Ectodermal cell (in vitro differentiated cells): ENCODE results near the gene CBLL1.

ENCODE experiments used
- H3K27ac ChIP-seq: 2 replicates; pipeline ENCODE4 v1.7.0; 2013; ENCODE audit warnings: mild to moderate bottlenecking, low read depth, low read length; ENCODE audit not compliant: insufficient read depth, poor library complexity, severe bottlenecking
- H3K27me3 ChIP-seq: 2 replicates; pipeline ENCODE4 v1.7.0; 2013; ENCODE audit warnings: mild to moderate bottlenecking, low read length; ENCODE audit not compliant: insufficient read depth, control insufficient read depth, poor library complexity, severe bottlenecking
- H3K36me3 ChIP-seq: one replicate; pipeline ENCODE4 v1.7.0; 2013; ENCODE audit warnings: low read length; ENCODE audit not compliant: control insufficient read depth, insufficient read depth
- H3K4me1 ChIP-seq: one replicate; pipeline ENCODE4 v1.7.0; 2013; ENCODE audit warnings: low read length; ENCODE audit not compliant: control insufficient read depth, insufficient read depth
- H3K4me3 ChIP-seq: 2 replicates; pipeline ENCODE4 v1.7.0; 2013; ENCODE audit warnings: low read depth, low read length, control low read depth; ENCODE audit not compliant: insufficient read depth
- H3K9me3 ChIP-seq: 2 replicates; pipeline ENCODE4 v1.7.0; 2013; ENCODE audit warnings: mild to moderate bottlenecking, low read length, moderate library complexity; ENCODE audit not compliant: control insufficient read depth
- WGBS, 2 experiments: methylation state at CpG; one replicate each; pipeline ENCODE4 v1.1.7; 2013; ENCODE audit warnings: missing lambda C conversion rate in 2 of 2; 5-methylcytosine and 5-hydroxymethylcytosine counted together

Gene CBLL1

GRCh38 chr7:107712025-107712424 is 31.9 kb upstream of the CBLL1 start:
- Histone ChIP-seq H3K9me3 (no peaks in the 10 kb centered on the region), H3K36me3 (no peaks in the 10 kb centered on the region), H3K4me1 (no peaks in the 10 kb centered on the region), H3K4me3 (no peak overlapping the region), H3K27ac (no peak overlapping the region), H3K27me3 (no peaks in the 10 kb centered on the region)
- WGBS, 2 experiments: 90 to 95% methylated on average over 1 of the region's 1 CpG

GRCh38 chr7:107712896-107713295 is 31.0 kb upstream of the CBLL1 start:
- Histone ChIP-seq H3K4me1 (no peaks in the 10 kb centered on the region), H3K9me3 (no peaks in the 10 kb centered on the region), H3K36me3 (no peaks in the 10 kb centered on the region), H3K27me3 (no peaks in the 10 kb centered on the region), H3K27ac (no peak overlapping the region), H3K4me3 (no peak overlapping the region)
- 93 to 100% methylated on average over 1 of the region's 1 CpG for WGBS, 2 experiments

- 94 to 95% methylated on average over 6 of the region's 6 CpGs for WGBS, 2 experiments
- no peaks in the 10 kb centered on the region for H3K9me3 ChIP-seq
- no peaks in the 10 kb centered on the region for H3K27me3 ChIP-seq
- no peak overlapping the region for H3K27ac ChIP-seq
- no peaks in the 10 kb centered on the region for H3K36me3 ChIP-seq
- no peaks in the 10 kb centered on the region for H3K4me1 ChIP-seq
- no peak overlapping the region for H3K4me3 ChIP-seq
Measured at GRCh38 chr7:107715531-107715930, 28.4 kb upstream of the CBLL1 start.

GRCh38 chr7:107718456-107719193 is 25.3 kb upstream of the CBLL1 start:
- WGBS, 2 experiments: 93 to 94% methylated on average over 3 to 4 of the region's 4 CpGs
- H3K4me1 ChIP-seq: no peaks in the 10 kb centered on the region

GRCh38 chr7:107721286-107721685 is 22.7 kb upstream of the CBLL1 start:
- Histone ChIP-seq H3K36me3 (no peaks in the 10 kb centered on the region), H3K4me1 (no peaks in the 10 kb centered on the region), H3K27ac (no peak overlapping the region), H3K9me3 (no peaks in the 10 kb centered on the region), H3K27me3 (no peaks in the 10 kb centered on the region), H3K4me3 (no peak overlapping the region)
- WGBS, 2 experiments: 67 to 89% methylated on average over 1 of the region's 1 CpG

More at GRCh38 chr7:107718456-107719193, 25.3 kb upstream of the CBLL1 start:
- Histone ChIP-seq H3K27me3 (no peaks in the 10 kb centered on the region), H3K27ac (no peak overlapping the region), H3K36me3 (no peaks in the 10 kb centered on the region), H3K4me3 (no peak overlapping the region), H3K9me3 (no peaks in the 10 kb centered on the region)

GRCh38 chr7:107723255-107723654 is 20.7 kb upstream of the CBLL1 start:
- H3K9me3 ChIP-seq: no peaks in the 10 kb centered on the region
- WGBS, 2 experiments: 75 to 92% methylated on average over 1 to 2 of the region's 2 CpGs
- H3K4me1 ChIP-seq: no peaks in the 10 kb centered on the region
- no peaks in the 10 kb centered on the region for H3K36me3 ChIP-seq
- no peaks in the 10 kb centered on the region for H3K27me3 ChIP-seq
- no peak overlapping the region for H3K4me3 ChIP-seq
- no peak overlapping the region for H3K27ac ChIP-seq

- Histone ChIP-seq H3K27ac (no peak overlapping the region), H3K9me3 (no peaks in the 10 kb centered on the region), H3K4me3 (no peak overlapping the region), H3K36me3 (no peaks in the 10 kb centered on the region), H3K4me1 (no peaks in the 10 kb centered on the region), H3K27me3 (no peaks in the 10 kb centered on the region)
- WGBS, 2 experiments: 34 to 52% methylated on average over 2 to 4 of the region's 4 CpGs
Measured at GRCh38 chr7:107725138-107725740, 18.7 kb upstream of the CBLL1 start.

- Histone ChIP-seq H3K4me3 (no peak overlapping the region), H3K27ac (no peak overlapping the region), H3K27me3 (no peaks in the 10 kb centered on the region), H3K9me3 (no peaks in the 10 kb centered on the region), H3K36me3 (no peaks in the 10 kb centered on the region), H3K4me1 (no peaks in the 10 kb centered on the region)
- WGBS, 2 experiments: 82 to 92% methylated on average over 3 of the region's 3 CpGs
Measured at GRCh38 chr7:107726356-107727130, 17.4 kb upstream of the CBLL1 start.

GRCh38 chr7:107728276-107728675 is 15.7 kb upstream of the CBLL1 start:
- H3K4me1 ChIP-seq: no peaks in the 10 kb centered on the region
- H3K27ac ChIP-seq: no peak overlapping the region
- no peak overlapping the region for H3K4me3 ChIP-seq
- H3K27me3 ChIP-seq: no peaks in the 10 kb centered on the region
- H3K9me3 ChIP-seq: no peaks in the 10 kb centered on the region
- no peaks in the 10 kb centered on the region for H3K36me3 ChIP-seq
